Vagina (tissue), 2 donors: ENCODE data around the gene SCYL1. TPM values are rescaled to one million over a fixed set of nuclear protein-coding genes. Genes with fewer than 3 reads are reported as not detected.

ENCODE experiments used
- DNase-seq, 2 donors: peaks; one replicate each; pipeline ENCODE4 v3.0.0-alpha.2; 2017; ENCODE audit errors: extremely low spot score in 2 of 2
- H3K27ac ChIP-seq: fragments of 200-600 bp; sonication (generic); one replicate; pipeline ENCODE4 v1.5.1; 2019
- H3K27me3 ChIP-seq: fragments of 200-600 bp; sonication (generic); one replicate; pipeline ENCODE4 v1.5.1; 2019
- H3K36me3 ChIP-seq, 2 donors: fragments of 200-600 bp; sonication (generic); one replicate each; pipeline ENCODE4 v1.5.1; 2017 to 2019
- H3K4me1 ChIP-seq: fragments of 200-600 bp; sonication (generic); one replicate; pipeline ENCODE4 v1.5.1; 2019
- H3K4me3 ChIP-seq, 2 donors: fragments of 200-600 bp; sonication (generic); 1 replicate in 1 of 2; 2 replicates in 1 of 2; pipeline ENCODE4 v1.5.1; 2016 to 2019
- H3K9me3 ChIP-seq: fragments of 200-600 bp; sonication (generic); one replicate; pipeline ENCODE4 v1.5.1; 2019
- CTCF ChIP-seq, 3 experiments: fragments of 450-650 bp in 2 of 3; fragments of 200-600 bp in 1 of 3; sonication (generic) in 1 of 3; IDR thresholded peaks; one replicate each; pipeline ENCODE4 v1.5.1; 2017 to 2019; ENCODE audit warnings: antibody characterized with exemption in 3 of 3, mild to moderate bottlenecking in 2 of 3, moderate library complexity in 2 of 3
- POLR2A ChIP-seq, 2 donors: fragments of 450-650 bp; IDR thresholded peaks; one replicate each; pipeline ENCODE4 v1.6.1; 2017; ENCODE audit warnings: antibody characterized with exemption in 2 of 2, mild to moderate bottlenecking in 2 of 2, moderate library complexity in 2 of 2
- POLR2AphosphoS5 ChIP-seq, 2 donors: sonication (generic); formaldehyde crosslinking; IDR thresholded peaks; one replicate each; pipeline ENCODE4 v1.9.0; 2017; ENCODE audit warnings: antibody characterized with exemption in 2 of 2, mild to moderate bottlenecking in 2 of 2, low read depth in 1 of 2; ENCODE audit not compliant: insufficient read depth in 1 of 2
- intact Hi-C: fragments of 100-400 bp; cut with DNase I; formaldehyde crosslinking; loops from one replicate; pipeline ENCODE4 v1.15.1; 2023
- total RNA-seq: library from RNA; depleted of rRNA; stranded (reverse); fragments of >200 nt; gene quantifications from one replicate; pipeline ENCODE4 v1.2.3, GENCODE V29; 2016

SCYL1 gene
- total RNA-seq, 1 donor from 2014 or later = 77.3 TPM

GRCh38 chr11:65565624-65566453 lies 41.0 kb downstream of the SCYL1 start:
- DNase-seq = no peak
- no peak for TF ChIP-seq POLR2AphosphoS5 (IDR thresholded peaks at IDR 0.05; ENCODE audit: insufficient read depth in 1 of 2, low read depth in 1 of 2)
- TF ChIP-seq CTCF (IDR thresholded peaks at IDR 0.05) = no peak
- no peak for TF ChIP-seq POLR2A (IDR thresholded peaks at IDR 0.05)
- no peak overlapping the region for H3K4me3 ChIP-seq
- H3K36me3 ChIP-seq = no peaks in the 10 kb centered on the region
- peaks cover 46% of the 10 kb centered on the region for H3K4me1 ChIP-seq
- no peaks in the 10 kb centered on the region for H3K27me3 ChIP-seq
- intact Hi-C loops = no loop called here
- H3K27ac ChIP-seq = peak overlapping the region; percentile 18
- no peaks in the 10 kb centered on the region for H3K9me3 ChIP-seq

GRCh38 chr11:65569164-65569972 lies 44.5 kb downstream of the SCYL1 start:
- Histone ChIP-seq H3K27ac (peak overlapping the region; percentile 93), H3K4me1 (peaks cover 69% of the 10 kb centered on the region), H3K27me3 (no peaks in the 10 kb centered on the region), H3K9me3 (no peaks in the 10 kb centered on the region), H3K4me3 (peak overlapping the region; percentile 81 to 98), H3K36me3 (no peaks in the 10 kb centered on the region)
- TF ChIP-seq CTCF (IDR thresholded peaks at IDR 0.05) = no peak
- no peak for TF ChIP-seq POLR2AphosphoS5 (IDR thresholded peaks at IDR 0.05; ENCODE audit: insufficient read depth in 1 of 2, low read depth in 1 of 2)
- TF ChIP-seq POLR2A (IDR thresholded peaks at IDR 0.05) = no peak
- intact Hi-C loops = no loop called here
- DNase-seq = no peak

GRCh38 chr11:65569973-65570918 lies 45.4 kb downstream of the SCYL1 start, which contains the start of gene ZNRD2:
TSS of gene ZNRD2 (plus strand) at chr11:65570477. CDS start at chr11:65570492, 15 bp downstream.
- DNase-seq = peak; percentile 97 to 99
- no peaks in the 10 kb centered on the region for H3K27me3 ChIP-seq
- H3K4me1 ChIP-seq = peaks cover 78% of the 10 kb centered on the region
- no peaks in the 10 kb centered on the region for H3K9me3 ChIP-seq
- intact Hi-C loops = loop anchor here (5.0 kb wide), 1 partner anchor 42 kb away; the partner anchor contains the start of gene MAP3K11
- peak within 1 kb of the TSS; percentile 81 to 98 for H3K4me3 ChIP-seq
- peak within 1 kb of the TSS; percentile 93 for H3K27ac ChIP-seq
- no peaks in the 10 kb centered on the region for H3K36me3 ChIP-seq
- TF ChIP-seq CTCF (IDR thresholded peaks at IDR 0.05) (peak; percentile 18 to 51 (median 24)), POLR2A (IDR thresholded peaks at IDR 0.05) (peak in 1 of 2 donors; percentile 49), POLR2AphosphoS5 (IDR thresholded peaks at IDR 0.05; ENCODE audit: insufficient read depth in 1 of 2, low read depth in 1 of 2) (peak; percentile 98)

GRCh38 chr11:65571420-65571819 lies 46.5 kb downstream of the SCYL1 start:
- no peak for DNase-seq
- H3K4me1 ChIP-seq = peaks cover 81% of the 10 kb centered on the region
- H3K27ac ChIP-seq = peak overlapping the region; percentile 93
- H3K4me3 ChIP-seq = peak overlapping the region; percentile 81 to 98
- TF ChIP-seq POLR2A (IDR thresholded peaks at IDR 0.05) (no peak), CTCF (IDR thresholded peaks at IDR 0.05) (no peak), POLR2AphosphoS5 (IDR thresholded peaks at IDR 0.05; ENCODE audit: insufficient read depth in 1 of 2, low read depth in 1 of 2) (no peak)
- no peaks in the 10 kb centered on the region for H3K27me3 ChIP-seq
- H3K9me3 ChIP-seq = no peaks in the 10 kb centered on the region
- no peaks in the 10 kb centered on the region for H3K36me3 ChIP-seq
- intact Hi-C loops = loop anchor here (5.0 kb wide), 1 partner anchor 41 kb away; the partner anchor contains the start of gene MAP3K11
